HG03457 (cell line): ENCODE measurements around the gene DDX20.

Experiments
- ATAC-seq: cut with Tn5 transposase; IDR thresholded peaks from one replicate; pipeline ENCODE4 v1.9.1; 2021; ENCODE audit warnings: moderate number of reproducible peaks; ENCODE audit not compliant: unreplicated experiment

DDX20 gene, protein sequence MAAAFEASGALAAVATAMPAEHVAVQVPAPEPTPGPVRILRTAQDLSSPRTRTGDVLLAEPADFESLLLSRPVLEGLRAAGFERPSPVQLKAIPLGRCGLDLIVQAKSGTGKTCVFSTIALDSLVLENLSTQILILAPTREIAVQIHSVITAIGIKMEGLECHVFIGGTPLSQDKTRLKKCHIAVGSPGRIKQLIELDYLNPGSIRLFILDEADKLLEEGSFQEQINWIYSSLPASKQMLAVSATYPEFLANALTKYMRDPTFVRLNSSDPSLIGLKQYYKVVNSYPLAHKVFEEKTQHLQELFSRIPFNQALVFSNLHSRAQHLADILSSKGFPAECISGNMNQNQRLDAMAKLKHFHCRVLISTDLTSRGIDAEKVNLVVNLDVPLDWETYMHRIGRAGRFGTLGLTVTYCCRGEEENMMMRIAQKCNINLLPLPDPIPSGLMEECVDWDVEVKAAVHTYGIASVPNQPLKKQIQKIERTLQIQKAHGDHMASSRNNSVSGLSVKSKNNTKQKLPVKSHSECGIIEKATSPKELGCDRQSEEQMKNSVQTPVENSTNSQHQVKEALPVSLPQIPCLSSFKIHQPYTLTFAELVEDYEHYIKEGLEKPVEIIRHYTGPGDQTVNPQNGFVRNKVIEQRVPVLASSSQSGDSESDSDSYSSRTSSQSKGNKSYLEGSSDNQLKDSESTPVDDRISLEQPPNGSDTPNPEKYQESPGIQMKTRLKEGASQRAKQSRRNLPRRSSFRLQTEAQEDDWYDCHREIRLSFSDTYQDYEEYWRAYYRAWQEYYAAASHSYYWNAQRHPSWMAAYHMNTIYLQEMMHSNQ

DNA sequence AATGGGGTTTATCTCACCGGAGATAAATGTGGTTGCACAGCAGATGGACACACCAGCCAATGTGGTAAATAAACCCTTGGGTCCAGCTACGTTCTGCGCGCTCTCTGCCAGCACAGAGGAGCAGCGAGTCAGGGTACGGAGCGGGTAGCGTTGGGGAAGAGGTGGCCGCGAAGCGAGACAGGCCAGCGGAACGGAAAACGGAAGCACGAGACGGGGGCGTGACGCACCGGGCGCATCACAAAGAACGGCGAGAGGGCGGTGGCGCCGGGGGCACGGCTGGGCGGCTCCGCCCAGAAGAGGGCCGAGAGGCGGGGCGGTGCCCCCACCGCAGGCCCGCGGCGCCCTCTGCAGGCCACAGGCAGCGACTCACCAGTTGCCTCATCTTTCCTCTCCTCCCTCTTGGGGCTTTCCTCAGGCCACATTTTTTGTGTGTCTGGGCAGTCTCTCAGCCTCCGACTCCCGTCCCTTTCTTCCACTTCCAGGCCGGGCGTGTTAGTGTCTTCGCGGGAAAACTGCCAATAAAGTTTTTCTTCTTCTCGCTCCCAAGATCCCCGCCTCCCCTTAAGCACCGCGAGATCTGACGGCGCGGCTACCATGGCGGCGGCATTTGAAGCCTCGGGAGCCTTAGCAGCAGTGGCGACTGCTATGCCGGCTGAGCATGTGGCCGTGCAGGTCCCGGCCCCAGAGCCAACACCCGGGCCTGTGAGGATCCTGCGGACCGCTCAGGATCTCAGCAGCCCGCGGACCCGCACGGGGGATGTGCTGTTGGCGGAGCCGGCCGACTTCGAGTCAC, at the start of gene DDX20:
TSS of gene DDX20 (plus strand) at position 571 of the 793 bp plus-strand sequence. CDS start at position 595, 24 bp downstream.
- peak; percentile 80 for ATAC-seq

DNA sequence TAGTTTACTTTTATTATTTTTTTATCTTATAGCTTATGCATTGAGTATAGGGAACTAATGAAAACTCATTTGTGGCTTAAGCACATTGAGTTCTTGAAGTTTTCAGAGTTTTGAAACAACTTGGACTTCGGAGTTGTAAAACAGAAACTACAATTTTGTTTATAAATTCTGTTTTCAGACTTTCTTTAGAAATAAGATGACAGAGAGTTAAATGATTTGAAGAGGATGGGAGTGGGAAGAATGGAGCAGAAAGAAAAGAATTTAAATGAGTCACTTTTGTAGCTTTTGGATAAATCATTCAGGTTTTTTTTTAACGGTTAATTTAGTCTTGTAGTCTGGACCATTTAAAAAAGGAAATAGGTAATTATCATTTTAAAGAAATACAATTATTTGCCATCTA, 48.8 kb upstream of the DDX20 start:
- no peak for ATAC-seq

DNA sequence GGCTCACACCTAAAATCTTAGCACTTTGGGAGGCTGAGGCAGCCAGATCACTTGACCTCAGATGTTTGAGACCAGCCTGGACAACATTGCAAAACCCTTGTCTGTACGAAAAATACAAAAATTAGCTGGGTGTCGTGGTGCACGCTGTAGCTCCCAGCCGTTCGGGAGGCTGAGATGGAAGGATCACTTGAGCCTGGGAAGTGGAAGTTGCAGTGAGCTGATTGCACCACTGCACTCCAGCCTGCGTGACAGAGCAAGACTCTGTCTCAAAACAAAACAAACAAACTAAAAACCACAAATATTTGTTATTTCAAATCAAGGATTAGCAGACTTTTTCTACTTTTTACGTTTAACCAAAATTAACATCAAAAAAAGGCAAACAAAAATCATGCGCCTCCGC, 47.8 kb upstream of the DDX20 start:
- ATAC-seq, result no peak

DNA sequence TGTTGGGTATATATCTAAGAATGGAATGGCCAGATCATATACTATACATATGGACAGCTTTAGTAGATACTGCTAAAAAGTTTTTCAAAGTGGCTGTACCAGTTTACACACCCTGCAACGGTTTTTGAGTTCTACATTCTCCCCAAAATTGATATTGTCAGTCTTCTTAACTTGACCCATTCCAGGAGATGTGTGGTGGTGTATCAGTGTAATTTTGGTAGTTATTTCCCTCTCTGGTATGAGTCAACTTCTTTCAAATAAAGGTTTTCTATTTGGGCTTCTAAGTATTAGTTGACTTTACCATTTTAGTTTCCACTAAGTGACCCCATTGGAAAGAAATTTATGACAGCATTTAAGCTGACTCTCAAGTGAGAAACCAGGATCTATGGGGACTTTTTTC, 45.7 kb upstream of the DDX20 start:
- no peak for ATAC-seq

DNA sequence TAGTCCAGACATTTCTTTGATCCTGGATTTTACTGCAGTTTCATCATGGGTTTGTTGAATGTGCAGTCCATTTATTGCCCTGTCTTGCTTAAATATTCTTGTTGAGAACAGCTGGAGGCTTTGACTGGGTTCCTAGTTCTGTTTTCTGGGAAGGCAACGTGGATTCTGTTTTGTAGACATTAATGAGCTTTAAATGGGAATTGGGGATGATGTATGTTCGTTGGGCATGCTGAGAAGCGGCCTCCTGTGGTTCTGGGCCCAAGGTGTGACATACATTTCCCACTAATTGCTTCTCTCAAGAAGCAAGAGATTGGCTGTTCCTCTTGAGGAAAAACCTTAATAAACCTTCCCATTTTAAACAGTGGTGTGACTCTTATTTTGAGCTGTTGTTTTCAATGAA, 39.4 kb upstream of the DDX20 start:
- no peak for ATAC-seq

DNA sequence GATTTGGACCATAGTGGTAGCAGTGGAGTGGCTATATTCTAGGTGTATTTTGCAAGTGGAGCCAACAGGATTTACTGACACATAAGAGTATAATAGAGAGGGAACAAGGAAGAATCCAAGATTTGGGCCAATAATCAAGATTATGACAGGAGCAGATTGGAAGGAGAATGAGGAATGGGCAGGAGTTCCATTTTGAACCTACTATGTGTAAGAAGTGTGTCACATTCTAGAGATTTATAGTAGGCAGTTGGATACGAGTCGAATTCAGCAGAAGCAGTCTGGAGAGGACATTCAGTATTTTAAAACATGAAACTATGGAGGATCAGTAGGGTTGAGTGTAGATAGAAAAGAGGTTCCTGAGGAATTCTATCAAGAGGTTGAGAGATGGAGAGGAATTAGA, 38.3 kb upstream of the DDX20 start:
- ATAC-seq, result no peak

DNA sequence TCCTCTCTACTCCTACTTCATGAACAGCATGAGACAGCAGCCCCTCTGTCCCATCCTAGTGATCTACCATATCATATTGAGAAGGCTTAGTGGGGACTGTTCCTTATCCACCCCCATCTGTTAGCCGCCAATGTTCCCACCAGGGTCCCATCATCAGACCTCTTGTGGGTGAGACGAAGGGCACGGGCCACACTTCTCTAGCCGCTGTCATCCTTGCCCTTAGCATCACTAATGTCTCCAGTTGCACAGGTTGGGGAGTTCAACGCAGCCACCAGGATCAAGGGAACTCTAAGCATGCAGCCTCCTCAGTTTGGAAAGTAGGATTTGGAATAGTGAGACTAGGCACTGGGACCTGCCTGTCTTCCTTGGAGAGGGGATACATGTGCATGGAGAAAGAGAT, 36.6 kb upstream of the DDX20 start:
- ATAC-seq, result no peak

DNA sequence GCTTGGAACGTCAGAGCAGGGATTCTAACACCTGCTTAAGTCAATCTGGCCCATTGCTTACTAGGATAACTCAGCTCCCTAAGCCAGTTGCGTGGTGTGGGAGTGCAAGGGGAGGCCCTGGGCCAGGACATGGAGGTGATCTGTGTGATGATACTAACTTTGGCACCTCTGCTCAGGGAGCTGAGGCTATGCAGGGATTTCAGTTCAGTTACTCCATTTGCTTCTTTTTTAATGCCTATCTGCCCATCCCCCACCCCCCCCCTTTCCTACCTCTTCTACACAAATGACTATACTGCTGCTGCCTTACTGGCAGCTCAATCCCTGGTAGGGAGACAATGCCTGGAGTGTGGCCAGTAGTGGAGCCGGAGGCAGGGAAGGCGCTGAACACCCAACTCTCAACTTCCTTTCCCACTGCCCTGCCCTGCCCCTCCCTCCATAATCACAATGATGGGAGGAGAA, 36.0 kb upstream of the DDX20 start:
- ATAC-seq, result no peak

DNA sequence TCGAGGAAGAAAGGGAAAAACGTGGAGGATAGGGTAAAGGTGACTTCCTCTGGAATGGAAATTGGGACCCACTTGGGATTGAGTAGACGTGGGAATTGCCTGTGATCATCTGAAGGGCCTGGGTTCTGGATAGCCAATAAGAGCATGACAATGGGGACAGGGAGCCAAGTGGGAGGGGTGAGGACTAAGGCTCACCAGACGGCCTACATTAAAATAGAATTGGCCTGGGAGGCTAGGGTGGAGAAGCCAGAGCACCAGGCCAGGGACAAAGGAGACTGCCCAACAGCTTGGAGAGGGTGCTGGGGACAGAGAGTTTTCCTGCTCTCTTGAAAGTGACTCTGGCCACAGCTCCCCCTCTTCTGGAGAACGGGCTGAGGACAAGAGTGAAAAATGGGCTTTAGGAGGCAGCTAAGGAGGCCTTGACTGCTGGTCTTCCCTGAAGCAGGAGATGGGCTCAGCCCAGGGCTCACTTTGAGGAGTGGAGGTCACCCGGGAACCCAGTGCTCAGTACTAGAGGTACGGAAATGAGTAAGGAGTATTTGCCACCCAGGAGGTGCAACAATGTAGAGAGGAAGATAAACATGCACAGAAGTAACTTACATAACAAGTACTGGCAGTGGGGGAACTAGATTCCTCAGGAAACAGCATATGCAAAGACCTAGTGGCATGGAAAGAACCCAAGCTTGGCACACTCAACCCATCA, 35.3 kb upstream of the DDX20 start:
- no peak for ATAC-seq

DNA sequence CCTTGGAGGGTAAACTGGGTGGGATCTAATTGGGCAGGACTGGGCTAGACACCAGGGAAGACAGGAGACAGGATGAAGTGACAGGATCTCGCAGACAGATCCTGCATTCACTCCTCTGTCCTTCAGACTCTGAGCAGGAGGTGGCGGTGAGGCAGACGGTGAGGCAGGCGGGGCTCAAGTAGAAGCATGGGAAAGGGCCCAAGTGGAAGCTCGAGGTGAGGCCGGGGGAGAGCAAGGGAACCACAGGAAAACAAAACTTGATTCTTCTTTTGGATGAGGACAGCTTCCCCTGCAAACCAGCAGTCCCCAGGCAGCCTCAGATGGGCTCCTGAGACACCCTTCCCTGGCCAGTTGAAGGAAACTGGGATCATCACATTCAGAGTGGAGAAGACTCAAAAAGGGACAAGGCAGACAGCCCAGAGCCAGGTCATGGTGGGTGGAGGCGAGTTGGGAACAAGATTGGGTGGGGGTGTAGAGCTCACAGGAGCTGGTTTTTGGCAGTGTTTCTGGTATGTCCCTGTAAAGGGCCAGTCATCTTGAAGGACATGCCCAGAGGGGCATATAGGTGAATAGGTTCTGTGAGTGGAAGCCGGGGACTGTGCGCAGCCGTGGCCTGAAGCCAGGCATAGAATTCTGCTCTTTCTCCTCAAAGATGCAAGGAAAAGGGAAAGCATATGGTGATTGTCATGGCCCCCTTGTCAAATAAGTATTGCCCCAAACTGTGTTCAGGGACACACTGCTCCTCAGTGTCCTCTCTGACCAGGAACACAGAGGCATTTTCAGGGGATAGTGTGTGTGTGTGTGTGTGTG, 34.5 kb upstream of the DDX20 start:
- no peak for ATAC-seq

DNA sequence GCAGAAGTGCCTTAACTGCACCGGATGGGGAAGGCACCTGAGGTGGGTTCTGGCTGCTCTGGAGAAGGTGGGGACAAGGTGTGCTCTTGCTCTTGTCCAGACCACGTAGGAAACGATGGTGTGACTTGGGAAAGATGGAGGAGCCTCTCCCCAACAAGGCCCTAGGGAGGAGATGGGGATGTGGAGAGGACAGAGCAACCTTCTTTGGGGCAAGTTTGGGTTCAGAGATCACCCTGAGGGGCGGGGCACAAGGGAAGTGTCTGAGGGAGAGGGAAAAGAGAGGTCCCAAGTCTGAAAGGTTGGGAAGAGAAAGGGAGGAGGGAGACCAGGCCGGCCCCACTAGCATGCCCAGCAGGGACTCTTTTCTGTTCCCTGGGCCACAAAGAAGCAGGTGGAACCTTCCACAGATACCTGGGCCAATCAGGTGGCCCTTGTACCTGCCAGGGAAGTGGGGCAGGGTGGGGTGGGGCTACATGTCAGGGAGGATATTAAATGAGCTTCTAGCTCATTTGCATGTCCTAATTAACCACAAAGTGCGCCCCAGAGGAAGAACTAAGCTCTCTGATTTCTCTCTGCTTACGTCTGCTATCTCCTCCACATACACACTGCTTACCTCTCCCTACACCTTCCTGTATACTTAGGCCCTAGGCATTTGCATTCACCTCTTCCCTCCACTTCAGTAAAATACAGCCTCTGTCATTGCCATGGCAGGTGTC, 32.5 kb upstream of the DDX20 start:
- no peak for ATAC-seq

DNA sequence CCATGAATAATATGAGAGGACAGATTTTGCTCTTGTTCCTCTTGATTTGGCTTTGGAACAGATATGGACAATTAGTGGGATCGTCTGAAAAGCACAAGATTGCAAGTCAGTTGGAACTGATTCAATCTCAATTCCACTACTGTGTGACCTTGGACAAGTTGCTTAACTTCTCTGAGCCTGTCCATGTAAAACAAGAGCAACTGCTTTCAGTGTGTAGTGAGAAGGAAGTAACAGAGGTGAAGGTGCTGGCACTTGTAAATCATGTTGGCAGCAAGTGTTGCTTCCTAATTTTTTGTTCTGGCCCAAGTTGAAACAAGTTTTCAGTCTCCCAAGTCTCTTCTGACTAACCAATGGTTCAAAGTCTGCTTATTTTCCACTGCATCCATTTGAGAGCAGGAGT, 31.8 kb upstream of the DDX20 start:
- ATAC-seq, result no peak

DNA sequence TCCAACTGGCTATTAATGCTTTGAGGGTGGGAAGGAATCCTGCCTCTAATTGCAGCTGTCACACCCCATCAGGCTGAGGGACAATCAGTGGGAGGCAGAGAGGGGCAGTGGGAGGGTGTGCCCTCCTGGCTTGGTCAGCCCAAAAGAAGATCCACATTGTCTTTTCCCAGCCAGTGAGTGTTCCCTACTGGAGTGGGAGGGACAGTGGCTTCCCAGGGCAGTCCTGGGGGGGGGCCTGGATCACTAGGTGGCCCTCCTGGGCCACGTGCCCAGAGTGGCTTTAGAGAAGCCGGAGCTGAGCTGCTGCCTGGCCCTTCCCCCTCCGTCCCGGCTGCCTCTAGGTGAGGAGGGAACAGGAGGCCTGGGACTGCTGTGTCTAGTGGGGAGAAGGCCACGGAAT, 30.5 kb upstream of the DDX20 start:
- ATAC-seq, result no peak

DNA sequence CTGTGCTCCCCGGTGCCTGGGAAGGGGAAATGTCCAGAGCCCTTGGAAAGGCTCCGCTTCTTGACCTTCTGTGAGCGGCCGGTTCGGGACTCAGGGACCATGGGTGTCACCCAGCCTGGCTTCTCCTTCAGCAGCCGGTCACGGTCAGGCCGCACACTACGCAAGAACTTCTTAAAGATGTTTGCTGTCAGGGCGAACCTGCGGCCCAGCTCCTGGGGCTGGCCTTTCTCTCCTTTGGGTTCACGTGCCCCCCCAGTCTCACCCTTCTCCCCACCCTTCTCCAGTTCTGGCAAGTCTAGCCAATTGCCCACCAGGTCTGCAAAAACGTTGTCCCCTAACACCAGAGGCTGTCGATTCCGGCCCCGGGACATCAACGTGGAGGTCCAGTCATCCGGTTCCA, 28.6 kb upstream of the DDX20 start:
- no peak for ATAC-seq

DNA sequence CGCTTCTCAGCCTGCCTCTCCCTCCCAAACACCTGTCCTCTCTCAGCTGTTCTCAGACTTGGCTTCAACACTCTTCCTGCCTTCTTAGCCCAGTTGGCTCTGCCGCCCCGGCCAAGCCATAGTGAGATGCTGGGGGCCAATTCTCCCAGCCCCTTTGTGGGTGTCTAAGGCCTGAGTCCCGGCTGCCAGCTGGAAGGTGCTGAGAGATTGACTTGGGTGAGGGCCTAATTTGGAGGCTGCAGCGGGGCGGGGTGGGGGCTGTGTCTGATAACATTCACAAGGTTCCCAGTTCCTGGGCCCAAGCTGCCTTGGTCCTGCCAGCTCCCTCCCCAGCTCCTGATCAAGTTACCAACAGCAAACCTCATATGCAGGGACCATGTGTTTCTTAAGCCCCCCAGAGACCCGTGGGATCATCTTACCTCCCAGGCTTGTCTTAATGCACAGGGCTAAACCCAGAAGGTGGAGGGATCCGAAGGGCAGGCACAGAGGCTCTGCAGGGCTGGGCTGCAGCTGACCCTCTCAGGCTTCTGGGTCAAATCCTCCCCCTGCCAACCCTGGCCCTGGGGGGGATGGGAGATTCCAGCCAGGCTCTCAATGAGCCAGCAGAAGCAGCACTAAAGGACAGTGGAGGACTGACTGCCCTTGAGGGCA, 26.3 kb upstream of the DDX20 start:
- ATAC-seq, result no peak

DNA sequence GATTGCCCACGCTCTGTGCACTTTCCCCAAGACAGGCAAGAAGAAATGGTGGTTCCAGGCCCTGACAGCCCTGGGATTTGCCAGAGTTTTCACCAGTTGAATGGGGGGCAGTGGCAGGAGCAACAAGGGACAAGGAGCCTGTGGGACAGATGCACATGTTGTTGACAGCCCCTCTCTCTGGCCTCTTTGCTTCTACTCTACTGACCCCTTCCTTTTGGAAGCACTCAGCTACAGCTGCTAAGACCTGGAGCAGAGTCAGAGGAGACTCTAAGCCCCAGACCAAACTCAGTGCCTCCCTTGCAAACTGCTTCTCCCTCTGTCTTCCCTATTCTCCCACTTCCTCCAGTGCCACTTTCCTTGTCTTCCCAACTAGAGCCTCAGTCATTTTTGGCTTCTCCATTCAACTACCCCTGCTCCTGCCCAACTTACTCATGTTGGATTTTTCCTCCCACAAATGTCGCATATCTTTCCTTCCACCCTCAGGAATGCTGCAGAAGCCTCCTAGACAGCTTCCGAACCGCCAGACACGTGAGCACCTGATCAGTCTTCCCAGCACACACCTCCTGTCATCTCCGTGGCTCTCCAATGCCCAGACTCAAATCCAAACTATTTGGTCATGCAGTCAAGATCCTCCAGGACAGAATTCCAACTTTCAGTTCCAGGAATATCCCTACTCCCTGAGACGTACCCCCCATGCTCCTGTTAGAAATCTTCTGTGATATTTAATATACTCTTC, 25.6 kb upstream of the DDX20 start:
- ATAC-seq, result no peak

DNA sequence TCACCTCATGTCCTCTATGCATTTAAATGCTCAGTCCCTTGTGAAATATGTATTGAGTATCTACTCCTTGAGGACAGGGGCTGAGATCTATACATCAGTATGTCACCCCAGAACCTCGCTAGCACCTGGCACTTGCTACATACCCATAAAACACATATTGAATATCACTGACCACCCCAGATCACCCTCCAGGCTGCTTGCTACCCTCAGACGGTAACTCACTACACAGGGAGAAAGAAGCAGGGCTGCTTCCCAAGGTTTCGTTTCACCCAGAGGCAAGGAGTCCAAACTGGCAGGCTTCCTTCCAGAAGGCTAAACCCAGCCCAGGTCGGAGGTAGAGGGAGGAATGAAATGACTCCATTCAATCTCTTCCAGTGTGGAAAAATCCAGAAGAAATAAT, 25.0 kb upstream of the DDX20 start:
- ATAC-seq, result no peak

DNA sequence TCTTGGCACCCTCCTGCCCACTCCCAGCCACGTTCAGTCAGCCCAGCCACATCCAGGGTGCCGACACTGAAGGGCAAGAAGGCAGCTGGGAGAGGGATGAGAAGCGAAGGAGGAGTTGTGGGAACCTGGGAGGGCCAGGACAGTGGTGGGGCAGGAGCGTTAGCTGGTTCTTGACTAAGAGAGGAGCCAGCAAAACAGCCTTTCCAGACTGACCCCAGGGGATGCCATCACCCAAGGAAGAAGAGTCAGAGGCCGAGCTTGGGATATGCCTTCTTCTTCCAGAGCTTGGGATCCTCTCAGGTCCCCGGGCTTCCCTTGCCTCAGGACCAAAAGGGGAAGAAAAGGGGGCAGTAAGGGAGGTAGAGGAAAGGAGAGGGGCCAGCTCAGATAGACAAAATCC, 23.7 kb upstream of the DDX20 start:
- no peak for ATAC-seq
